Endothelial cell of umbilical vein (primary cell): ENCODE measurements around the gene TBC1D9. TPM values are rescaled to one million over a fixed set of nuclear protein-coding genes. Genes with fewer than 3 reads are reported as not detected.
A peak's percentile ranks its signal among the peaks of the same experiment; 100 is the strongest.

Experiments
- BruUV-seq: library from RNA; stranded (reverse); fragments of 400-500 nt; replicated peaks from 2 replicates; lab custom pipeline; 2021; lab: Mats Ljungman, UMichigan
- CTCF ChIA-PET: fragments of 300-600, 350-600 bp; sonication (Branson Sonifier 250); formaldehyde crosslinking; loops from one replicate; lab custom pipeline; 2021; ENCODE audit warnings: antibody characterized with exemption, inconsistent platforms; lab: Charles Lee
- POLR2A ChIA-PET: fragments of 300-600, 350-600 bp; sonication (Branson Sonifier 250); formaldehyde crosslinking; loops from one replicate; lab custom pipeline; 2021; ENCODE audit warnings: antibody characterized with exemption, inconsistent platforms; lab: Charles Lee
- DNase-seq: peaks from one replicate; pipeline ENCODE4 v3.0.0-alpha.2; 2011; ENCODE audit warnings: low read depth, low spot score
- FAIRE-seq: peaks from 2 replicates; lab custom pipeline; 2011; peaks lifted over from hg19 to GRCh38; lab: Jason Lieb, UNC
- H2AFZ ChIP-seq: 2 replicates; pipeline ENCODE4 v1.6.0; 2012; ENCODE audit warnings: low read depth, low read length, control low read depth, inconsistent platforms
- H3K27ac ChIP-seq: 2 replicates; pipeline ENCODE4 v1.5.1; 2011; ENCODE audit warnings: low read depth, mild to moderate bottlenecking, control low read depth, low read length, moderate library complexity; ENCODE audit not compliant: insufficient read depth
- H3K27me3 ChIP-seq, 2 experiments: 2 replicates each; pipeline versions ENCODE4 v1.6.0 to v1.6.1; 2011; ENCODE audit warnings: low read length in 2 of 2, mixed read lengths in 1 of 2; ENCODE audit not compliant: control insufficient read depth in 2 of 2, insufficient read depth in 2 of 2
- H3K36me3 ChIP-seq, 2 experiments: 2 replicates in 1 of 2; 3 replicates in 1 of 2; pipeline ENCODE4 v1.5.1; 2011; ENCODE audit warnings: low read length in 2 of 2, mild to moderate bottlenecking in 1 of 2, moderate library complexity in 1 of 2; ENCODE audit not compliant: control insufficient read depth in 2 of 2, insufficient read depth in 2 of 2; ENCODE audit errors: extremely low read depth in 1 of 2
- H3K4me1 ChIP-seq: 3 replicates; pipeline ENCODE4 v1.5.1; 2011; ENCODE audit warnings: mild to moderate bottlenecking, low read length; ENCODE audit not compliant: control insufficient read depth, insufficient read depth; ENCODE audit errors: extremely low read depth
- H3K4me2 ChIP-seq: 2 replicates; pipeline ENCODE4 v1.6.1; 2011; ENCODE audit warnings: low read length, control low read depth, mixed read lengths; ENCODE audit not compliant: insufficient read depth
- H3K4me3 ChIP-seq, 3 experiments: fragments of 200-600 bp in 1 of 3; sonication (generic), shearing (Covaris generic) in 1 of 3; replicated peaks in 1 of 3; 2 replicates each; pipeline ENCODE4 v1.5.1; 2011 to 2016; ENCODE audit warnings: control low read depth in 3 of 3, low read length in 3 of 3, mild to moderate bottlenecking in 2 of 3, inconsistent platforms in 1 of 3, low read depth in 1 of 3, moderate library complexity in 1 of 3; ENCODE audit not compliant: insufficient read depth in 1 of 3
- H3K79me2 ChIP-seq: 2 replicates; pipeline ENCODE4 v1.6.0; 2012; ENCODE audit warnings: low read length, inconsistent platforms; ENCODE audit not compliant: control insufficient read depth, insufficient read depth
- H3K9ac ChIP-seq: replicated peaks from 2 replicates; pipeline ENCODE3; 2011; ENCODE audit warnings: low read length, control low read depth; ENCODE audit not compliant: insufficient read depth; ENCODE audit errors: extremely low read depth
- H3K9me1 ChIP-seq: replicated peaks from 3 replicates; pipeline ENCODE4 v1.6.0; 2011; ENCODE audit warnings: mild to moderate bottlenecking, low read length; ENCODE audit not compliant: control insufficient read depth, insufficient read depth; ENCODE audit errors: extremely low read depth
- H3K9me3 ChIP-seq: replicated peaks from 2 replicates; pipeline ENCODE4 v1.5.1; 2012; ENCODE audit warnings: low read length, inconsistent platforms; ENCODE audit not compliant: control insufficient read depth, insufficient read depth
- H4K20me1 ChIP-seq: replicated peaks from 2 replicates; pipeline ENCODE3; 2011; ENCODE audit warnings: mild to moderate bottlenecking, low read length; ENCODE audit not compliant: control insufficient read depth, insufficient read depth; ENCODE audit errors: extremely low read depth
- EZH2 ChIP-seq: IDR thresholded peaks from 2 replicates; pipeline ENCODE4 v1.6.1; 2012; ENCODE audit warnings: borderline replicate concordance, low read depth, mild to moderate bottlenecking, moderate library complexity, low read length, inconsistent platforms; ENCODE audit not compliant: severe bottlenecking
- FOS ChIP-seq: IDR thresholded peaks from 2 replicates; pipeline ENCODE4 v1.6.1; 2011; ENCODE audit warnings: mild to moderate bottlenecking, low read length, moderate library complexity, borderline replicate concordance; ENCODE audit not compliant: insufficient read depth
- GATA2 ChIP-seq: IDR thresholded peaks from 2 replicates; pipeline ENCODE4 v1.7.0; 2011; ENCODE audit warnings: low read depth, mild to moderate bottlenecking, moderate library complexity, mixed read lengths, low read length; ENCODE audit not compliant: insufficient read length, insufficient read depth
- JUN ChIP-seq: IDR thresholded peaks from 2 replicates; pipeline ENCODE4 v1.6.1; 2011; ENCODE audit warnings: borderline replicate concordance, low read depth; ENCODE audit not compliant: insufficient read length, insufficient read depth
- MYC ChIP-seq: IDR thresholded peaks from one replicate; pipeline ENCODE4 v1.6.1; 2011; ENCODE audit warnings: mild to moderate bottlenecking, low read depth, low read length
- POLR2A ChIP-seq: IDR thresholded peaks from 2 replicates; pipeline ENCODE4 v1.6.1; 2012; ENCODE audit warnings: low read depth, mild to moderate bottlenecking, control low read depth, low read length
- POLR2AphosphoS5 ChIP-seq: IDR thresholded peaks from 2 replicates; pipeline ENCODE4 v1.6.1; 2012; ENCODE audit warnings: low read depth, mild to moderate bottlenecking, control low read depth, low read length, moderate library complexity; ENCODE audit not compliant: insufficient read depth
- dilution Hi-C: fragments of 300-500 bp; cut with MboI; formaldehyde crosslinking; loops from one replicate; pipeline ENCODE4 v1.15.0; 2019; ENCODE audit warnings: low sequenced_read_pairs; ENCODE audit not compliant: extremely low pct_ligation_motif_present
- intact Hi-C: fragments of 100-400 bp; cut with micrococcal nuclease; formaldehyde crosslinking; loops from one replicate; pipeline ENCODE4 v1.10.0; 2022
- polyA plus RNA-seq, 4 experiments: library from polyadenylated mRNA; depleted of rRNA in 3 of 4; stranded (reverse) in 3 of 4; unstranded in 1 of 4; fragments of >200 nt; gene quantifications; 2 replicates each; pipeline versions ENCODE4 v1.2.1 to v1.2.3, GENCODE V29; 2011 to 2012; ENCODE audit warnings: missing spikeins in 1 of 4
- total RNA-seq: library from RNA; stranded (reverse); gene quantifications from 2 replicates; pipeline ENCODE4 v1.2.3, GENCODE V29; 2021
- TF ChIP-seq, protein P1 (sequence below), 2 donors: IDR thresholded peaks; 1 replicate in 1 of 2; 2 replicates in 1 of 2; pipeline ENCODE4 v1.5.1; 2011; ENCODE audit warnings: low read length in 2 of 2, mild to moderate bottlenecking in 2 of 2, moderate library complexity in 2 of 2, control low read depth in 1 of 2, inconsistent platforms in 1 of 2, low read depth in 1 of 2; ENCODE audit not compliant: insufficient read depth in 1 of 2; ENCODE audit errors: extremely low read depth in 1 of 2
- TF ChIP-seq, protein P2 (sequence below): IDR thresholded peaks from 2 replicates; pipeline ENCODE4 v1.6.1; 2011; ENCODE audit not compliant: insufficient read depth, insufficient read length

Gene TBC1D9
- total and polyA plus RNA-seq, 2 donors (not counting 3 experiments of a cell fraction or from before 2014, with no cell fraction given) = 21.7 to 45.3 TPM

DNA sequence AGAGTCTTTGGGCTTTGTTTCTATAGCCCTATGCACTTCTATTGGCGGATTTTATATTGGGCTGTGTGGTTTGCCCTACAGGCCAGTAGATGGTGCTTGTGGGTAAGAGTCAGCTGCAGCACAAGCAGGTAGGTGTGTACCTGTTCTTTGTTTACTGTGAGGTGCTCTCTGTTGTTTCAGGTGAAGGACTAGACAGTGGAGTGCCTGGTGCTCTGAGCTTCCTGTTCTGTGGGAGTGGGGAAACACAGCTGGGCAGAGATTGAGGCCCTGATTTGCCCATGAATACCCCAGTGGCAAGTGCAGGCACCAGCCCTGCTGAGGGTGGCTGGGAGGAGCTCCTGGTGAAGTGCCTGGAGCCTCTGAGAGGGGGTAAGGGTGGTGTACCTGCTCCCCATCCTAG, 161.1 kb downstream of the TBC1D9 start:
- FAIRE-seq = no peak
- TF ChIP-seq, protein P1, sequence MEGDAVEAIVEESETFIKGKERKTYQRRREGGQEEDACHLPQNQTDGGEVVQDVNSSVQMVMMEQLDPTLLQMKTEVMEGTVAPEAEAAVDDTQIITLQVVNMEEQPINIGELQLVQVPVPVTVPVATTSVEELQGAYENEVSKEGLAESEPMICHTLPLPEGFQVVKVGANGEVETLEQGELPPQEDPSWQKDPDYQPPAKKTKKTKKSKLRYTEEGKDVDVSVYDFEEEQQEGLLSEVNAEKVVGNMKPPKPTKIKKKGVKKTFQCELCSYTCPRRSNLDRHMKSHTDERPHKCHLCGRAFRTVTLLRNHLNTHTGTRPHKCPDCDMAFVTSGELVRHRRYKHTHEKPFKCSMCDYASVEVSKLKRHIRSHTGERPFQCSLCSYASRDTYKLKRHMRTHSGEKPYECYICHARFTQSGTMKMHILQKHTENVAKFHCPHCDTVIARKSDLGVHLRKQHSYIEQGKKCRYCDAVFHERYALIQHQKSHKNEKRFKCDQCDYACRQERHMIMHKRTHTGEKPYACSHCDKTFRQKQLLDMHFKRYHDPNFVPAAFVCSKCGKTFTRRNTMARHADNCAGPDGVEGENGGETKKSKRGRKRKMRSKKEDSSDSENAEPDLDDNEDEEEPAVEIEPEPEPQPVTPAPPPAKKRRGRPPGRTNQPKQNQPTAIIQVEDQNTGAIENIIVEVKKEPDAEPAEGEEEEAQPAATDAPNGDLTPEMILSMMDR (IDR thresholded peaks at IDR 0.05; ENCODE audit: extremely low read depth in 1 of 2, insufficient read depth in 1 of 2, low read depth in 1 of 2, low read length in 2 of 2) = peak; percentile 35 to 47
- no peak for TF ChIP-seq JUN

DNA sequence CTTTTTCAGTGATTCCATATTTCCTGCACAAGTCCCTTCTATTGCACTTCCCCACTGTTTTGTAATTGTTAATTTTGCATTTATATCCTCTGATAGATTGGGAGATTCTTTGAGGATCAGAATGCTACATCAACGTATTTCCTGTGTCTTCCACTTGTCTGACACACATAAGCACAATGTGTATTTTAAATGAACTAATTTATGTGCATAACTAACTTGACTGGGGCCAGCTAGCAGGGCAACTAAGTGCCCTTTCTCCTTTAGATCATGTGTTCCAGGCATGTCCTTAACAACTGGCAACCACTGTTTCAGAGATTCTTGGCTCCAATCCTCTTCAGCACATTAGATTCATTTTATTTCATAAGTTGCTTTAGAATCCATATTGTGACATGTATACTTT, 171.7 kb downstream of the TBC1D9 start:
- no peak for FAIRE-seq
- ChIA-PET POLR2A (no interaction called here), CTCF (interaction anchor here (1.1 to 1.6 kb wide), 4 partner anchors 9 to 260 kb away, joined by 3 to 4 read pairs (median 3); no protein-coding TSS in a partner anchor)
- no TSS peak for BruUV-seq
- dilution Hi-C loops = no loop called here
- intact Hi-C loops = no loop called here
- Histone ChIP-seq H4K20me1 (no peaks in the 10 kb centered on the region), H3K79me2 (no peaks in the 10 kb centered on the region), H3K4me3 (no peak overlapping the region), H3K9me3 (no peaks in the 10 kb centered on the region), H2AFZ (no peak overlapping the region), H3K4me2 (no peak overlapping the region), H3K27ac (no peak overlapping the region), H3K9me1 (no peaks in the 10 kb centered on the region), H3K27me3 (peaks cover 9 to 15% of the 10 kb centered on the region in 2 experiments), H3K4me1 (no peaks in the 10 kb centered on the region), H3K9ac (no peak overlapping the region), H3K36me3 (no peaks in the 10 kb centered on the region)
- no peak for DNase-seq
- no peak for TF ChIP-seq POLR2A
- TF ChIP-seq POLR2AphosphoS5 = no peak
- TF ChIP-seq MYC = no peak
- no peak for TF ChIP-seq EZH2
- TF ChIP-seq GATA2 = no peak
- no peak for TF ChIP-seq JUN
- TF ChIP-seq, protein P1 (IDR thresholded peaks at IDR 0.05; ENCODE audit: extremely low read depth in 1 of 2, insufficient read depth in 1 of 2, low read depth in 1 of 2, low read length in 2 of 2) = no peak
- no peak for TF ChIP-seq FOS
- TF ChIP-seq, protein P2, sequence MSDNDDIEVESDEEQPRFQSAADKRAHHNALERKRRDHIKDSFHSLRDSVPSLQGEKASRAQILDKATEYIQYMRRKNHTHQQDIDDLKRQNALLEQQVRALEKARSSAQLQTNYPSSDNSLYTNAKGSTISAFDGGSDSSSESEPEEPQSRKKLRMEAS = no peak

More for the DNA sequence above, 161.1 kb downstream of the TBC1D9 start:
- H3K36me3 ChIP-seq = no peaks in the 10 kb centered on the region
- intact Hi-C loops = loop anchor here (1.0 kb wide), 1 partner anchor 256 kb away; no protein-coding TSS in a partner anchor
- POLR2A ChIA-PET = no interaction called here
- H3K27ac ChIP-seq = no peak overlapping the region
- H3K9me1 ChIP-seq = no peaks in the 10 kb centered on the region
- no peak overlapping the region for H3K4me2 ChIP-seq
- dilution Hi-C loops = no loop called here
- H3K79me2 ChIP-seq = no peaks in the 10 kb centered on the region
- no peak overlapping the region for H3K4me3 ChIP-seq
- no TSS peak for BruUV-seq
- CTCF ChIA-PET = interaction anchor here (0.8 to 2.5 kb wide), 10 partner anchors 10 to 289 kb away, joined by 3 to 49 read pairs (median 4); no protein-coding TSS in a partner anchor
- DNase-seq = peak; percentile 21
- peaks cover 6 to 19% of the 10 kb centered on the region in 2 experiments for H3K27me3 ChIP-seq
- H4K20me1 ChIP-seq = no peaks in the 10 kb centered on the region
- H3K9me3 ChIP-seq = no peaks in the 10 kb centered on the region
- no peaks in the 10 kb centered on the region for H3K4me1 ChIP-seq
- no peak overlapping the region for H2AFZ ChIP-seq
- H3K9ac ChIP-seq = no peak overlapping the region
